ENCODE data around the gene TRIM3. TPM values are rescaled to one million over a fixed set of nuclear protein-coding genes. Genes with fewer than 3 reads are reported as not detected.

Gene TRIM3
- total RNA-seq, 2 donors from 2014 or later, result 7.1 to 19.5 TPM

DNA sequence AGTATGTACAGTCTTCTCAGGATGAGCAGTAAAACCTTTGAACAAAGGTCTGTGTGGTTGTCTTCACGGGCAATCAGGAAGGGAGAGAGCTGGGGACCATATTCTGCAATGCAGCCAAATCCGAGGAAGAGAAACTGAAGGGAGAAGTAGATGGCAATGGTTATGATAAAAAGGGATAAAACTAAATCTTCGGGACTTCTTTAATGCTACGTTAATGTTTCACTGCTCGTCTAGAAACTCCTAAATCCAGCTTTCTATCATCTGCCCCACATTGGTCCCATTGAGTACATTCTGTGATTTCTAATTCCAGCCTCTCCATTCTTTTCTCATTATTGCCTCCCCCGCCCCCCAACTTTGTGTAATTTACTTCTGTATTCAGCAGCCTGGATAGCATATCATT is 9.3 kb upstream of the TRIM3 start:
- no peak overlapping the region for H3K4me3 ChIP-seq
- H3K4me1 ChIP-seq, result peaks cover 0 to 31% of the 10 kb centered on the region in 2 donors
- H3K27me3 ChIP-seq, result no peaks in the 10 kb centered on the region
- peaks cover 50% of the 10 kb centered on the region for H3K36me3 ChIP-seq
- H3K9me3 ChIP-seq, result no peaks in the 10 kb centered on the region
- H3K27ac ChIP-seq, result no peak overlapping the region
- no peak for DNase-seq (ENCODE audit: low spot score)
- TF ChIP-seq CTCF (IDR thresholded peaks at IDR 0.05), result no peak

GRCh38 chr11:6482441-6482840 is 8.7 kb upstream of the TRIM3 start:
- H3K4me3 ChIP-seq, result peak overlapping the region; percentile 65 to 70
- DNase-seq (ENCODE audit: low spot score), result no peak
- H3K27me3 ChIP-seq, result no peaks in the 10 kb centered on the region
- H3K9me3 ChIP-seq, result no peaks in the 10 kb centered on the region
- peaks cover 0 to 31% of the 10 kb centered on the region in 2 donors for H3K4me1 ChIP-seq
- TF ChIP-seq CTCF (IDR thresholded peaks at IDR 0.05), result no peak
- H3K27ac ChIP-seq, result peak overlapping the region; percentile 90 to 94
- peaks cover 48% of the 10 kb centered on the region for H3K36me3 ChIP-seq

DNA sequence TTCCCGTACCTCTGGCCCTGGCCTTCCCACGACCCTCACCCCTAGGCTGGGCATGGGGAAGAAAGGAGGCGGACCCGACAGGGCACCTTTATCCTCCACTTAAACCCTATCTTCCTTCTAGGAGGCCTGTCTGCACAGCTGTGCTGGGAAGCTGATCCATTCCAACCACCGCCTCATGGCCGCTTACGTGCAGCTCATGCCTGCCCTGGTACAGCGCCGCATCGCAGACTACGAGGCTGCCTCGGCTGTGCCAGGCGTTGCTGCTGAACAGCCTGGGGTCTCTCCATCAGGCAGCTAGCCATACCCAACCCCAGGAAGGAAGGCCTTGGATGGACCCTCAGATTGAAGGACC is 8.2 kb upstream of the TRIM3 start:
- peak overlapping the region; percentile 90 to 94 for H3K27ac ChIP-seq
- peaks cover 48% of the 10 kb centered on the region for H3K36me3 ChIP-seq
- peak overlapping the region; percentile 65 to 70 for H3K4me3 ChIP-seq
- H3K4me1 ChIP-seq, result peaks cover 0 to 31% of the 10 kb centered on the region in 2 donors
- TF ChIP-seq CTCF (IDR thresholded peaks at IDR 0.05), result no peak
- DNase-seq (ENCODE audit: low spot score), result no peak
- H3K9me3 ChIP-seq, result no peaks in the 10 kb centered on the region
- no peaks in the 10 kb centered on the region for H3K27me3 ChIP-seq

DNA sequence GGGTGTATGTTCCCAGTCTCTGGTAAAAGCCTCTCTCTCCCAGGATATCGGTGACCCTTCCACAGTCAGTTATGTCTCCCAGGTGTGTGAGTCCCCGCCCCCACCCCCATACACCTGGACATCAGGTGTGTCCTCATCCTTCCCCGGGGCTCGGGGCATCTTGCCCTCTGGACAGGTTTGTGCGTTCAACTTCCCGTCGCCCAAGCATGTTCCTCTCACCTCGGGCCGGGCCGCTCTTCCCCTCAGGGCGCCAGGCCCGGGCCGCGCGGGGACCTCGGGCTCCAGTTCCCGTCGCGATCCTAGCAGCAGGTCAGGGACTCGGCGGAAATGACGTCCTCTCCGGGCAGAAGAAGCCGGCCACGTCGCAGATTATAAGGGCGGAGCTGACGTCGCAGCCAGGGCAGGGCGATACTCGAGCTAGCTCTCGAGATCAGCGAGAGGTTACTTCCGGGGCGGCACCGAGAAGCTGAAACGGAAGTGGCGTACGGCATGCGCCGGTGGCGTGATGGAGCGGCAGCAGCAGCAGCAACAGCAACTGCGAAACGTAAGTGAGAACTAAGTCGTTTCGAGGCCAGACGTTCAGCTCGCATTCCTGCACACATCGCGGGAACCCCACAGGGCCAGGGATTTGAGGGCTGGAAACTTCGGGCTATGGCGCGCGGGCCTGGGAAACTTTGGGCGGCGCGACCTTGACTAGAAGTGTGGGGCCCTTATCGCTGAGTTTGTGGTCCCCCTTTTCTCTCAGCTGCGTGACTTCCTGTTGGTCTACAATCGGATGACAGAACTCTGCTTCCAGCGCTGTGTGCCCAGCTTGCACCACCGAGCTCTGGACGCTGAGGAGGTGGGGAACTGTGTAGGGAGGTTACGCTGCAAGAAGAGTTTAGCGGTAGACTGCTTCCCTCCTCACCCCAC is 7.5 kb upstream of the TRIM3 start, which contains the start of the genes ARFIP2 and TIMM10B:
TSS of gene ARFIP2 (minus strand) at position 320 of the 912 bp plus-strand sequence. CDS start 910 bp downstream, outside the sequence.
TSS of gene TIMM10B (plus strand) at position 490 of the 912 bp plus-strand sequence. CDS start at position 506, 16 bp downstream.
- peak; percentile 99 for DNase-seq (ENCODE audit: low spot score)
- H3K27ac ChIP-seq, result peak within 1 kb of the TSS; percentile 90 to 94
- H3K27me3 ChIP-seq, result no peaks in the 10 kb centered on the region
- H3K9me3 ChIP-seq, result no peaks in the 10 kb centered on the region
- H3K4me1 ChIP-seq, result peaks cover 0 to 31% of the 10 kb centered on the region in 2 donors
- TF ChIP-seq CTCF (IDR thresholded peaks at IDR 0.05), result no peak
- peak within 1 kb of the TSS; percentile 65 to 70 for H3K4me3 ChIP-seq
- peaks cover 47% of the 10 kb centered on the region for H3K36me3 ChIP-seq

GRCh38 chr11:6480299-6480914 is 6.7 kb upstream of the TRIM3 start:
- TF ChIP-seq CTCF (IDR thresholded peaks at IDR 0.05), result no peak
- Histone ChIP-seq H3K36me3 (peaks cover 41% of the 10 kb centered on the region), H3K4me3 (peak overlapping the region; percentile 65 to 70), H3K9me3 (no peaks in the 10 kb centered on the region), H3K4me1 (peaks cover 0 to 31% of the 10 kb centered on the region in 2 donors), H3K27me3 (no peaks in the 10 kb centered on the region), H3K27ac (peak overlapping the region; percentile 90 to 94)
- DNase-seq (ENCODE audit: low spot score), result no peak
